Upper lobe of right lung (tissue), 1 donor: ENCODE data around the gene ELAPOR1. TPM values are rescaled to one million over a fixed set of nuclear protein-coding genes. Genes with fewer than 3 reads are reported as not detected.
"Not testable (repeated sequence)": the region's sequence is repeated elsewhere in the genome, so short reads cannot be mapped to it uniquely, and the experiment has no call there.

Source experiments
- ATAC-seq: fragments of 200-7000 bp; cut with Tn5 transposase; one replicate; pipeline ENCODE4 v1.9.1; 2020; ENCODE audit warnings: mild to moderate bottlenecking, moderate library complexity
- DNase-seq: peaks from one replicate; pipeline ENCODE4 v3.0.0-alpha.2; 2020
- H3K27ac ChIP-seq: fragments of 200-600 bp; one replicate; pipeline ENCODE4 v1.8.0; 2022
- H3K27me3 ChIP-seq: fragments of 200-600 bp; one replicate; pipeline ENCODE4 v1.8.0; 2022; ENCODE audit warnings: mild to moderate bottlenecking
- H3K36me3 ChIP-seq: fragments of 200-600 bp; one replicate; pipeline ENCODE4 v1.8.0; 2022
- H3K4me1 ChIP-seq: fragments of 200-600 bp; one replicate; pipeline ENCODE4 v1.8.0; 2022
- H3K4me3 ChIP-seq: fragments of 200-600 bp; one replicate; pipeline ENCODE4 v1.8.0; 2022; ENCODE audit warnings: mild to moderate bottlenecking
- H3K9me3 ChIP-seq: fragments of 200-600 bp; one replicate; pipeline ENCODE4 v1.8.0; 2022
- CTCF ChIP-seq: fragments of 200-600 bp; IDR thresholded peaks from one replicate; pipeline ENCODE4 v1.8.0; 2022; ENCODE audit warnings: antibody characterized with exemption
- intact Hi-C: fragments of 100-400 bp; cut with DNase I; formaldehyde crosslinking; loops from one replicate; pipeline ENCODE4 v1.11.0; 2022
- total RNA-seq: library from RNA; stranded (reverse); fragmentation: NEBNext Ultra II Directional; extraction: Animal tissue kit (Norgen Biotek cat#: 25700); gene quantifications from one replicate; pipeline ENCODE4 v1.2.1, GENCODE V29; 2021
- donor health status: DM: no; HTN: yes; CAD: no; lungs with severe emphysema.

Gene ELAPOR1
- total RNA-seq, 1 donor from 2014 or later, result 5.6 TPM

GRCh38 chr1:109140392-109140791 lies 26.5 kb downstream of the ELAPOR1 start:
- TF ChIP-seq CTCF, result no peak
- H3K4me3 ChIP-seq, result no peak overlapping the region
- ATAC-seq, result no peak
- no peaks in the 10 kb centered on the region for H3K4me1 ChIP-seq
- no peaks in the 10 kb centered on the region for H3K27me3 ChIP-seq
- H3K36me3 ChIP-seq, result no peaks in the 10 kb centered on the region
- H3K27ac ChIP-seq, result no peak overlapping the region
- intact Hi-C loops, result no loop called here
- H3K9me3 ChIP-seq, result no peaks in the 10 kb centered on the region
- no peak for DNase-seq

GRCh38 chr1:109142260-109142659 lies 28.3 kb downstream of the ELAPOR1 start:
- no peak for TF ChIP-seq CTCF
- intact Hi-C loops, result no loop called here
- Histone ChIP-seq H3K9me3 (no peaks in the 10 kb centered on the region), H3K4me1 (no peaks in the 10 kb centered on the region), H3K36me3 (no peaks in the 10 kb centered on the region), H3K27ac (no peak overlapping the region), H3K27me3 (no peaks in the 10 kb centered on the region), H3K4me3 (no peak overlapping the region)
- no peak for ATAC-seq
- no peak for DNase-seq

- ATAC-seq, H3K36me3 ChIP-seq, H3K4me3 ChIP-seq, DNase-seq, H3K9me3 ChIP-seq, H3K4me1 ChIP-seq, intact Hi-C loops, H3K27me3 ChIP-seq, H3K27ac ChIP-seq: not testable (repeated sequence)
Measured at GRCh38 chr1:109142725-109143124, 28.8 kb downstream of the ELAPOR1 start.

- Histone ChIP-seq H3K36me3 (no peaks in the 10 kb centered on the region), H3K4me3 (no peak overlapping the region), H3K4me1 (no peaks in the 10 kb centered on the region), H3K9me3 (no peaks in the 10 kb centered on the region), H3K27ac (no peak overlapping the region), H3K27me3 (no peaks in the 10 kb centered on the region)
- ATAC-seq (no peak), DNase-seq (no peak)
- no peak for TF ChIP-seq CTCF
- intact Hi-C loops, result no loop called here
Measured at GRCh38 chr1:109148987-109149561, 35.2 kb downstream of the ELAPOR1 start.

- ATAC-seq (no peak), DNase-seq (no peak)
- Histone ChIP-seq H3K4me1 (no peaks in the 10 kb centered on the region), H3K9me3 (no peaks in the 10 kb centered on the region), H3K27me3 (no peaks in the 10 kb centered on the region), H3K4me3 (no peak overlapping the region), H3K36me3 (no peaks in the 10 kb centered on the region), H3K27ac (no peak overlapping the region)
- TF ChIP-seq CTCF, result no peak
- intact Hi-C loops, result no loop called here
Measured at GRCh38 chr1:109149874-109150601, 36.1 kb downstream of the ELAPOR1 start.

GRCh38 chr1:109151146-109151990 lies 37.5 kb downstream of the ELAPOR1 start:
- Histone ChIP-seq H3K36me3 (no peaks in the 10 kb centered on the region), H3K4me1 (no peaks in the 10 kb centered on the region), H3K27ac (no peak overlapping the region), H3K27me3 (no peaks in the 10 kb centered on the region), H3K9me3 (no peaks in the 10 kb centered on the region), H3K4me3 (no peak overlapping the region)
- TF ChIP-seq CTCF, result no peak
- DNase-seq, result no peak
- peak; percentile 82 for ATAC-seq
- intact Hi-C loops, result no loop called here
